Astrocyte (in vitro differentiated cells and primary cell): ENCODE measurements around the gene PKP4. TPM values are rescaled to one million over a fixed set of nuclear protein-coding genes. Genes with fewer than 3 reads are reported as not detected.

Source experiments
- DNase-seq: peaks from one replicate; pipeline ENCODE4 v3.0.0-alpha.2; 2010; ENCODE audit warnings: low read depth
- FAIRE-seq: peaks from 2 replicates; lab custom pipeline; 2011; peaks lifted over from hg19 to GRCh38; lab: Jason Lieb, UNC
- H2AFZ ChIP-seq: 2 replicates; pipeline ENCODE4 v1.6.0; 2012; ENCODE audit warnings: low read depth, low read length, inconsistent platforms
- H3K27ac ChIP-seq: 2 replicates; pipeline ENCODE4 v1.5.1; 2011; ENCODE audit warnings: low read depth, low read length, inconsistent platforms
- H3K27me3 ChIP-seq: 2 replicates; pipeline ENCODE4 v1.6.0; 2011; ENCODE audit warnings: low read length, inconsistent platforms; ENCODE audit not compliant: insufficient read depth
- H3K36me3 ChIP-seq: 2 replicates; pipeline ENCODE4 v1.5.1; 2011; ENCODE audit warnings: low read length, inconsistent platforms; ENCODE audit not compliant: insufficient read depth
- H3K4me1 ChIP-seq: 2 replicates; pipeline ENCODE4 v1.5.1; 2011; ENCODE audit warnings: low read length, inconsistent platforms; ENCODE audit not compliant: insufficient read depth
- H3K4me2 ChIP-seq: 2 replicates; pipeline ENCODE4 v1.6.0; 2012; ENCODE audit warnings: low read length, inconsistent platforms
- H3K4me3 ChIP-seq: 2 replicates; pipeline ENCODE4 v1.5.1; 2011; ENCODE audit warnings: low read depth, mild to moderate bottlenecking, low read length, inconsistent platforms; ENCODE audit not compliant: insufficient read depth
- H3K79me2 ChIP-seq: 2 replicates; pipeline ENCODE4 v1.6.0; 2012; ENCODE audit warnings: mild to moderate bottlenecking, low read length, inconsistent platforms; ENCODE audit not compliant: insufficient read depth
- H3K9ac ChIP-seq: 2 replicates; pipeline ENCODE4 v1.6.0; 2012; ENCODE audit warnings: mild to moderate bottlenecking, low read length, inconsistent platforms
- H3K9me3 ChIP-seq: 2 replicates; pipeline ENCODE4 v1.5.1; 2012; ENCODE audit warnings: low read depth, mild to moderate bottlenecking, low read length, inconsistent platforms; ENCODE audit not compliant: insufficient read depth
- H4K20me1 ChIP-seq: 2 replicates; pipeline ENCODE4 v1.6.0; 2012; ENCODE audit warnings: low read length, inconsistent platforms; ENCODE audit not compliant: insufficient read depth
- H3K27ac Mint-ChIP-seq: one replicate; pipeline ENCODE4 v1.8.0; 2021; ENCODE audit warnings: mild to moderate bottlenecking, mixed read lengths; ENCODE audit not compliant: unreplicated experiment
- H3K27me3 Mint-ChIP-seq: one replicate; pipeline ENCODE4 v1.8.0; 2021; ENCODE audit warnings: low read depth, mixed read lengths; ENCODE audit not compliant: unreplicated experiment
- H3K36me3 Mint-ChIP-seq: one replicate; pipeline ENCODE4 v1.8.0; 2021; ENCODE audit warnings: low read depth, mixed read lengths; ENCODE audit not compliant: unreplicated experiment
- H3K4me1 Mint-ChIP-seq: one replicate; pipeline ENCODE4 v1.8.0; 2021; ENCODE audit warnings: low read depth, mixed read lengths; ENCODE audit not compliant: unreplicated experiment
- H3K4me3 Mint-ChIP-seq: one replicate; pipeline ENCODE4 v1.8.0; 2021; ENCODE audit warnings: mild to moderate bottlenecking, moderate library complexity, mixed read lengths; ENCODE audit not compliant: unreplicated experiment
- H3K9me3 Mint-ChIP-seq: one replicate; pipeline ENCODE4 v1.8.0; 2021; ENCODE audit warnings: mild to moderate bottlenecking, mixed read lengths; ENCODE audit not compliant: unreplicated experiment
- CTCF ChIP-seq: IDR thresholded peaks from 2 replicates; pipeline ENCODE4 v1.5.1; 2011; ENCODE audit warnings: low read depth, mild to moderate bottlenecking, inconsistent platforms, low read length, moderate library complexity; ENCODE audit not compliant: insufficient read depth
- EZH2 ChIP-seq: IDR thresholded peaks from 2 replicates; pipeline ENCODE4 v1.6.1; 2012; ENCODE audit warnings: mild to moderate bottlenecking, low read length, inconsistent platforms; ENCODE audit not compliant: insufficient read depth
- total RNA-seq: library from RNA; stranded (reverse); gene quantifications from 2 replicates; pipeline ENCODE4 v1.2.1, GENCODE V29; 2021

PKP4 gene
- total RNA-seq, 1 donor from 2014 or later: 38.4 TPM

GRCh38 chr2:158647436-158648231, 190.9 kb downstream of the PKP4 start:
- Histone ChIP-seq H3K4me2 (no peak overlapping the region), H2AFZ (no peak overlapping the region), H3K9ac (no peak overlapping the region), H3K4me1 (peaks cover 4% of the 10 kb centered on the region), H3K4me3 (no peak overlapping the region), H3K36me3 (no peaks in the 10 kb centered on the region), H3K27me3 (no peaks in the 10 kb centered on the region), H4K20me1 (no peaks in the 10 kb centered on the region), H3K79me2 (no peaks in the 10 kb centered on the region), H3K9me3 (no peaks in the 10 kb centered on the region), H3K27ac (no peak overlapping the region)
- Mint-ChIP-seq H3K27me3 (no peaks in the 10 kb centered on the region), H3K4me3 (no peak overlapping the region), H3K4me1 (peaks cover 13% of the 10 kb centered on the region), H3K27ac (no peak overlapping the region), H3K36me3 (peaks cover 3% of the 10 kb centered on the region), H3K9me3 (no peaks in the 10 kb centered on the region)
- no peak for TF ChIP-seq CTCF
- no peak for TF ChIP-seq EZH2
- DNase-seq (no peak), FAIRE-seq (no peak)

- no peak for DNase-seq
- Histone ChIP-seq H3K79me2 (no peaks in the 10 kb centered on the region), H3K4me3 (no peak overlapping the region), H2AFZ (no peak overlapping the region), H3K4me1 (no peaks in the 10 kb centered on the region), H3K4me2 (no peak overlapping the region), H3K27me3 (no peaks in the 10 kb centered on the region), H3K9me3 (no peaks in the 10 kb centered on the region), H3K27ac (no peak overlapping the region), H3K9ac (no peak overlapping the region), H4K20me1 (no peaks in the 10 kb centered on the region), H3K36me3 (no peaks in the 10 kb centered on the region)
- no peaks in the 10 kb centered on the region for H3K9me3 Mint-ChIP-seq
- H3K27me3 Mint-ChIP-seq: no peaks in the 10 kb centered on the region
- H3K27ac Mint-ChIP-seq: no peak overlapping the region
- TF ChIP-seq EZH2 (no peak), CTCF (no peak)
- no peak for FAIRE-seq
- H3K4me1 Mint-ChIP-seq: peaks cover 3% of the 10 kb centered on the region
- H3K36me3 Mint-ChIP-seq: peaks cover 3% of the 10 kb centered on the region
- no peak overlapping the region for H3K4me3 Mint-ChIP-seq
Measured at GRCh38 chr2:158649846-158650245, 193.1 kb downstream of the PKP4 start.
